HepG2 (cell line): ENCODE results near the gene ITIH1. TPM values are rescaled to one million over a fixed set of nuclear protein-coding genes. Genes with fewer than 3 reads are reported as not detected.

ENCODE experiments used
- ATAC-seq: fragments of 200-7000 bp; cut with Tn5 transposase; 3 replicates; pipeline ENCODE4 v1.9.1; 2020; ENCODE audit warnings: mild to moderate bottlenecking, moderate library complexity
- BruUV-seq: library from RNA; stranded (reverse); fragments of 400-500 nt; replicated peaks from 2 replicates; lab custom pipeline; 2021; lab: Mats Ljungman, UMichigan
- CTCF ChIA-PET: fragments of 300-600 bp; formaldehyde crosslinking; extraction: SDS; loops from one replicate; lab custom pipeline; 2021; ENCODE audit warnings: low total read pairs, inconsistent platforms, low intra/inter-chr PET ratio; lab: Yijun Ruan, JAX
- POLR2A ChIA-PET: fragments of 350-600 bp; sonication (Branson Sonifier 250); formaldehyde crosslinking; loops from one replicate; lab custom pipeline; 2020; ENCODE audit warnings: antibody characterized with exemption, inconsistent platforms; lab: Yijun Ruan, JAX
- DNase-seq: peaks from one replicate; pipeline ENCODE4 v3.0.0-alpha.2; 2015; ENCODE audit warnings: low spot score
- FAIRE-seq: peaks from 3 replicates; lab custom pipeline; 2011; peaks lifted over from hg19 to GRCh38; lab: Jason Lieb, UNC
- H2AFZ ChIP-seq: one replicate; pipeline ENCODE4 v1.6.1; 2011; ENCODE audit warnings: low read length, inconsistent platforms
- H3K27ac ChIP-seq: fragments of 300-600 bp; 3 replicates; pipeline ENCODE4 v1.8.0; 2011; ENCODE audit warnings: mixed run types, mild to moderate bottlenecking, mixed read lengths, low read length, inconsistent platforms; ENCODE audit not compliant: insufficient read depth; ENCODE audit errors: extremely low read length
- H3K27me3 ChIP-seq, 2 experiments: fragments of 200-600 bp in 1 of 2; 2 replicates in 1 of 2; 3 replicates in 1 of 2; pipeline versions ENCODE4 v1.6.0 to v1.8.0; 2011; ENCODE audit warnings: low read length in 2 of 2, mild to moderate bottlenecking in 2 of 2, moderate library complexity in 2 of 2, inconsistent platforms in 1 of 2; ENCODE audit not compliant: insufficient read depth in 2 of 2, control insufficient read depth in 1 of 2
- H3K36me3 ChIP-seq, 2 experiments: fragments of 200-600 bp in 1 of 2; replicated peaks in 1 of 2; 2 replicates in 1 of 2; 3 replicates in 1 of 2; pipeline versions ENCODE4 v1.5.1 to v1.8.0; 2011; ENCODE audit warnings: low read length in 2 of 2, inconsistent platforms in 1 of 2; ENCODE audit not compliant: insufficient read depth in 2 of 2, control insufficient read depth in 1 of 2
- H3K4me1 ChIP-seq: 2 replicates; pipeline ENCODE4 v1.5.1; 2012; ENCODE audit warnings: low read length, inconsistent platforms; ENCODE audit not compliant: insufficient read depth
- H3K4me2 ChIP-seq: 2 replicates; pipeline ENCODE4 v1.6.0; 2011; ENCODE audit warnings: low read depth, low read length, inconsistent platforms
- H3K4me3 ChIP-seq, 3 experiments: fragments of 200-600 bp in 1 of 3; sonication (generic), shearing (Covaris generic) in 1 of 3; replicated peaks in 1 of 3; 2 replicates each; pipeline ENCODE4 v1.5.1; 2011 to 2016; ENCODE audit warnings: low read length in 3 of 3, inconsistent platforms in 2 of 3, low read depth in 2 of 3, mild to moderate bottlenecking in 2 of 3, control low read depth in 1 of 3, mixed read lengths in 1 of 3; ENCODE audit not compliant: insufficient read depth in 1 of 3
- H3K79me2 ChIP-seq: one replicate; pipeline ENCODE4 v1.6.1; 2011; ENCODE audit warnings: low read length, inconsistent platforms; ENCODE audit not compliant: insufficient read depth
- H3K9ac ChIP-seq: 2 replicates; pipeline ENCODE4 v1.6.0; 2011; ENCODE audit warnings: mild to moderate bottlenecking, low read depth, low read length, inconsistent platforms; ENCODE audit not compliant: insufficient read depth
- H3K9me3 ChIP-seq: 2 replicates; pipeline ENCODE4 v1.5.1; 2012; ENCODE audit warnings: mild to moderate bottlenecking, low read length
- H4K20me1 ChIP-seq: 2 replicates; pipeline ENCODE4 v1.6.0; 2011; ENCODE audit warnings: inconsistent platforms, mild to moderate bottlenecking, low read length, moderate library complexity; ENCODE audit not compliant: insufficient read depth
- AGO2 ChIP-seq: fragments of 200-400 bp; formaldehyde crosslinking; optimal IDR thresholded peaks from 2 replicates; pipeline ENCODE3; 2017; ENCODE audit warnings: mild to moderate bottlenecking, low read depth, low read length, moderate library complexity
- ARNT2 ChIP-seq: sonication (generic); formaldehyde crosslinking; IDR thresholded peaks from 2 replicates; pipeline ENCODE4 v1.8.0; 2022; ENCODE audit warnings: mild to moderate bottlenecking, low read depth, missing genetic modification reagents, moderate library complexity
- ATF7-NPFF ChIP-seq: sonication (generic); formaldehyde crosslinking; IDR thresholded peaks from 2 replicates; pipeline ENCODE4 v1.8.1; 2023; ENCODE audit warnings: mild to moderate bottlenecking, low read depth, missing genetic modification reagents, moderate library complexity
- KDM3A ChIP-seq: IDR thresholded peaks from 2 replicates; pipeline ENCODE4 v1.6.1; 2018; ENCODE audit warnings: low read depth, missing compliant biosample characterization
- MED8 ChIP-seq: sonication (generic); formaldehyde crosslinking; IDR thresholded peaks from 2 replicates; pipeline ENCODE4 v1.8.1; 2023; ENCODE audit warnings: mild to moderate bottlenecking, missing genetic modification reagents; ENCODE audit not compliant: insufficient replicate concordance
- PAF1 ChIP-seq: IDR thresholded peaks from 2 replicates; pipeline ENCODE4 v1.6.1; 2016; ENCODE audit warnings: missing genetic modification reagents, missing compliant biosample characterization
- RFX5 ChIP-seq: IDR thresholded peaks from 2 replicates; pipeline ENCODE4 v1.6.1; 2011; ENCODE audit warnings: low read depth, low read length, improper control_type of control experiment
- RFXAP ChIP-seq: sonication (generic); formaldehyde crosslinking; IDR thresholded peaks from 2 replicates; pipeline ENCODE4 v1.4.0; 2020; ENCODE audit warnings: missing genetic modification reagents, borderline replicate concordance
- ZBTB25 ChIP-seq: IDR thresholded peaks from 2 replicates; pipeline ENCODE4 v1.6.1; 2018; ENCODE audit warnings: missing genetic modification reagents
- ZNF12 ChIP-seq: sonication (generic); formaldehyde crosslinking; IDR thresholded peaks from 2 replicates; pipeline ENCODE4 v1.5.0; 2020; ENCODE audit warnings: missing genetic modification reagents
- ZNF292 ChIP-seq: sonication (generic); formaldehyde crosslinking; IDR thresholded peaks from 2 replicates; pipeline ENCODE4 v1.8.1; 2022; ENCODE audit warnings: mild to moderate bottlenecking, low read depth, missing genetic modification reagents, borderline replicate concordance
- ZNF724P ChIP-seq: sonication (generic); formaldehyde crosslinking; IDR thresholded peaks from 2 replicates; pipeline ENCODE4 v1.8.0; 2022; ENCODE audit warnings: missing genetic modification reagents, borderline replicate concordance
- WGBS: methylation state at CpG from one replicate; pipeline ENCODE4 v1.1.6; 2017; ENCODE audit warnings: low lambda C conversion rate; 5-methylcytosine and 5-hydroxymethylcytosine counted together
- in situ Hi-C: cut with HindIII; loops from 2 replicates; pipeline ENCODE4 v1.10.0; 2017; ENCODE audit warnings: low pct_unique_long_range_greater_than_20kb; ENCODE audit not compliant: extremely low pct_ligation_motif_present
- intact Hi-C: fragments of 100-400 bp; cut with micrococcal nuclease; formaldehyde crosslinking; loops from one replicate; pipeline ENCODE4 v1.10.0; 2022; ENCODE audit not compliant: unreplicated experiment
- polyA plus RNA-seq, 8 experiments: library from polyadenylated mRNA; depleted of rRNA in 3 of 8; stranded (reverse) in 7 of 8; unstranded in 1 of 8; fragments of >200 nt; fragmentation: Illumina TruSeq in 4 of 8; extraction: Trizol in 4 of 8; gene quantifications; 2 replicates each; pipeline versions ENCODE4 v1.2.1 to v1.2.3, GENCODE V29; 2011 to 2016; ENCODE audit warnings: low read depth in 4 of 8, missing spikeins in 1 of 8, mixed read lengths in 1 of 8; ENCODE audit not compliant: insufficient read depth in 1 of 8
- total RNA-seq, 5 experiments: library from RNA; depleted of rRNA; stranded (reverse); fragments of >200 nt; fragmentation: Illumina TruSeq; extraction: Trizol; gene quantifications; 2 replicates each; pipeline ENCODE4 v1.2.3, GENCODE V29; 2016; ENCODE audit warnings: low read depth in 1 of 5

The ITIH1 gene
- total and polyA plus RNA-seq, 2 of the 13 experiments (the other 11 are each of a cell fraction or from before 2014, with no cell fraction given), result 12.3 to 19.6 TPM

DNA sequence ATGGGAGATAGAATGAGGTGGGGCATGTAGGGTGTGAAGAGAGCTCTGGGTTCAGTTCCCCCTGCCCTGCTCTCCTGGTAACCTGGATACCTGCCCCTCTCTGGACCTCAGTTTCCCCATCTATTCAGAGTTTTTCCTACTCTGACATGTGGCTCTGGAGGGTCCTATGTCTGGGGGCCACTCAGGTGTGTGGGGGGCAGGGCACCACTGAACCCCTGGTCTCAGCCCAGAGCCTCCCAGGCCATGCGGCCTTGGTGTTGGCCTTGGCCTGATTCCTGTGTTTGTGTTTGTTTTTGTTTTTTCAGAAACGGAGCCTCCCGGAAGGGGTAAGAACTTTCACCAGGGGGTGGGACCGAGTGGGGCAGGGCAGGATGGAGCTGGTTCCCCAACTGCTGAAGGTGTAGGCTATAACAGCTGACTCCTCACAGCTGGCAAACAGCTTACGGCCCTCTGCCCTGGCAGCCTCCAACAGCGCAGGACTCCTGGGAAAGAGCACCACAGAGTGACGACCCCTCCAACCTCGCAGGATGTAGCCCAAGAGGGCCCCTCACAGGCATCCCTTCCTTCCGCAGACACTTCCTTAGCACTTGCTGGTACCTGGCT is 18.0 kb downstream of the ITIH1 start (continued):
- TF ChIP-seq ZNF292 (CRISPR knock-in tag) (no peak), MED8 (CRISPR knock-in tag) (no peak)

DNA sequence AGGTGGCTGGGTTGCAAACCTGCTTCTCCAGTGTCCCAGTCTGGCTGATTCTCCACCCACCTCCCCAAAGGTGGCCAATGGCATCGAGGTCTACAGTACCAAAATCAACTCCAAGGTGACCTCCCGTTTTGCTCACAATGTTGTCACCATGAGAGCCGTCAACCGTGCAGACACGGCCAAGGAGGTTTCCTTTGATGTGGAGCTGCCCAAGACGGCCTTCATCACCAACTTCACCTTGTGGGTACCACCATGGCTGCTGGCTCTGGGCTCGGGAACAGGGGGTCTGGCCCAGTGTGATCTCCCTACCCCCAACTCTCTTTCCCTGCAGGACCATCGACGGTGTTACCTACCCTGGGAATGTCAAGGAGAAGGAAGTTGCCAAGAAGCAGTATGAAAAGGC is 19.0 kb downstream of the ITIH1 start:
- ATAC-seq (no peak), FAIRE-seq (no peak), DNase-seq (no peak)
- Histone ChIP-seq H4K20me1 (no peaks in the 10 kb centered on the region), H3K79me2 (peaks cover 4% of the 10 kb centered on the region), H2AFZ (no peak overlapping the region), H3K27me3 (no peaks in the 10 kb centered on the region), H3K4me3 (no peak overlapping the region), H3K4me2 (peak overlapping the region; percentile 93), H3K9me3 (no peaks in the 10 kb centered on the region), H3K27ac (no peak overlapping the region), H3K9ac (no peak overlapping the region), H3K36me3 (peaks cover 22 to 42% of the 10 kb centered on the region in 2 experiments), H3K4me1 (peaks cover 77% of the 10 kb centered on the region)
- no TSS peak for BruUV-seq
- TF ChIP-seq PAF1 (CRISPR knock-in tag) (peak; percentile 58; the same call in 1 of the 2 replicates), RFXAP (CRISPR knock-in tag) (no peak)
- CTCF ChIA-PET, result no interaction called here
- in situ Hi-C loops (no loop called here), intact Hi-C loops (no loop called here)
- 89% methylated on average over 4 of the region's 9 CpGs for WGBS
- POLR2A ChIA-PET, result interaction anchor here (1.0 to 10.9 kb wide), 3 partner anchors 9 to 28 kb away, joined by 3 to 466 read pairs (median 70); partner anchors contain the start of genes ITIH1 and NEK4

DNA sequence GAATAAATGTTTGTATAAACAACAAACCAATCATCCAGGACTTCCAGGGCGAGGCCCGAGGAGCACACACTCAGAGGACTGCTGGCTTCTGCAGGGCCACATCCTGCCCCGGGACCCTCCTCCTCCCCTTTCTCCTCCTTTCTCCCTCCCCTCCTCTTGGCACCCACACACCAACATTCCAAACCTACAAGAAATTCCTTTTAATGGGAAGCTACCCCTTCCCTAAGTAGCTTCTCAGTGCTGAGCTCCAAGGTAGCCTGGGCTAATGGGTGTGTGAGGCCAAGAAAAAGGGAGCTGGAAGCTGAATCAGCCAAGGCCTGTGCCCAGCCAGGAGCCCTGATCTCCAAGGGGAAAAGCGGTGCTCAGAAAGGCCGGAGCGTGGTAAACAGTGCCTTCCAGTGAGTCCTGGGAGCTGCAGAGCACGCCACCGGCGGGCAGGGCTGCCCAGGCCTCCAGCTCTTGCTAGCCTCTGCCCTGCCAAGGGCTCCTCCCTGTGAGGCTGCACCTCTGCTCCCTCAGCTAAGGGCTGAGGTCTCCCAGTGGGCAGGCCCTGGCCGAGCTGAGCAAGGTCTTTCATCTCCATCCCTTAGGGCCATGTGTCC is 21.1 kb downstream of the ITIH1 start:
- no TSS peak for BruUV-seq
- in situ Hi-C loops, result no loop called here
- Histone ChIP-seq H3K27me3 (no peaks in the 10 kb centered on the region), H3K4me2 (no peak overlapping the region), H4K20me1 (no peaks in the 10 kb centered on the region), H3K27ac (no peak overlapping the region), H2AFZ (no peak overlapping the region), H3K4me1 (peaks cover 56% of the 10 kb centered on the region), H3K9ac (no peak overlapping the region), H3K79me2 (peaks cover 4% of the 10 kb centered on the region), H3K36me3 (peaks cover 28 to 58% of the 10 kb centered on the region in 2 experiments), H3K9me3 (no peaks in the 10 kb centered on the region), H3K4me3 (no peak overlapping the region)
- intact Hi-C loops, result no loop called here
- ATAC-seq (no peak), FAIRE-seq (no peak), DNase-seq (no peak)
- 0 out of 2 replicates have a peak, but pooled peaks have one; percentile 23 for TF ChIP-seq ATF7-NPFF (CRISPR knock-in tag)
- peak; percentile 16 for TF ChIP-seq AGO2
- TF ChIP-seq ZNF12 (CRISPR knock-in tag), result no peak
- no peak for TF ChIP-seq RFX5
- no peak for TF ChIP-seq ZBTB25 (CRISPR knock-in tag)
- TF ChIP-seq ZNF724P (CRISPR knock-in tag), result peak; percentile 63; the same call in 1 of the 2 replicates
- 0 out of 2 replicates have a peak, but pooled peaks have one; percentile 29 for TF ChIP-seq KDM3A (CRISPR knock-in tag)
- TF ChIP-seq ARNT2 (CRISPR knock-in tag), result 0 out of 2 replicates have a peak, but pooled peaks have one; percentile 42
- WGBS, result 82% methylated on average over 6 of the region's 10 CpGs
- ChIA-PET CTCF (interaction anchor here (1.3 to 2.2 kb wide), 2 partner anchors 51 to 56 kb away, joined by 3 to 29 read pairs; no protein-coding TSS in a partner anchor), POLR2A (interaction anchor here (0.6 to 10.9 kb wide), 9 partner anchors 8 to 94 kb away, joined by 3 to 466 read pairs (median 5); partner anchors contain the start of genes ITIH1 and NEK4)
